Stimulated activated CD4-positive, alpha-beta T cell treated with anti-CD3 and anti-CD28 coated beads, Interleukin-4, amount 100 ng/mL, for 24 hours (primary cell): ENCODE measurements around the gene SMAD4.
"Not testable (repeated sequence)": the region's sequence is repeated elsewhere in the genome, so short reads cannot be mapped to it uniquely, and the experiment has no call there.

Source experiments
- DNase-seq: peaks from one replicate; pipeline ENCODE4 v3.0.0-alpha.2; 2020

Gene SMAD4

GRCh38 chr18:51029694-51030536, at the start of gene SMAD4:
Gene SMAD4 (plus strand): TSS chr18:51030213. CDS start chr18:51047047, 16,834 bp downstream.
- DNase-seq = peak; percentile 99

GRCh38 chr18:50981381-50981780, 48.6 kb upstream of the SMAD4 start:
- DNase-seq = no peak

GRCh38 chr18:50982086-50982801, 47.8 kb upstream of the SMAD4 start:
- DNase-seq = no peak

GRCh38 chr18:50982802-50983179, 47.2 kb upstream of the SMAD4 start:
- DNase-seq = no peak

GRCh38 chr18:50986360-50987087, 43.5 kb upstream of the SMAD4 start:
- DNase-seq = no peak

- DNase-seq = no peak
Observed at GRCh38 chr18:50987261-50987660, 42.8 kb upstream of the SMAD4 start.

GRCh38 chr18:50989711-50990110, 40.3 kb upstream of the SMAD4 start:
- no peak for DNase-seq

GRCh38 chr18:50992351-50992762, 37.7 kb upstream of the SMAD4 start:
- no peak for DNase-seq

- DNase-seq = no peak
Observed at GRCh38 chr18:50994031-50994430, 36.0 kb upstream of the SMAD4 start.

- not testable (repeated sequence) for DNase-seq
Observed at GRCh38 chr18:51003174-51003573, 26.8 kb upstream of the SMAD4 start.

- DNase-seq = no peak
Observed at GRCh38 chr18:51006061-51006818, 23.8 kb upstream of the SMAD4 start.

- DNase-seq = no peak
Observed at GRCh38 chr18:51006948-51007789, 22.8 kb upstream of the SMAD4 start.

- DNase-seq = no peak
Observed at GRCh38 chr18:51007790-51008139, 22.2 kb upstream of the SMAD4 start.

- DNase-seq = no peak
Observed at GRCh38 chr18:51009072-51009471, 20.9 kb upstream of the SMAD4 start.

- no peak for DNase-seq
Observed at GRCh38 chr18:51010218-51010617, 19.8 kb upstream of the SMAD4 start.

GRCh38 chr18:51011709-51012108, 18.3 kb upstream of the SMAD4 start:
- DNase-seq = no peak

GRCh38 chr18:51012441-51012840, 17.6 kb upstream of the SMAD4 start:
- no peak for DNase-seq

- no peak for DNase-seq
Observed at GRCh38 chr18:51013259-51013658, 16.8 kb upstream of the SMAD4 start.

GRCh38 chr18:51017140-51017879, 12.7 kb upstream of the SMAD4 start:
- no peak for DNase-seq

GRCh38 chr18:51020536-51020935, 9.5 kb upstream of the SMAD4 start:
- no peak for DNase-seq
